Osteocyte (in vitro differentiated cells): ENCODE results near the gene CGB2. TPM values are rescaled to one million over a fixed set of nuclear protein-coding genes. Genes with fewer than 3 reads are reported as not detected.

Experiments used
- DNase-seq: peaks from one replicate; pipeline ENCODE4 v3.0.0; 2021; ENCODE audit warnings: mixed read lengths; ENCODE audit not compliant: unreplicated experiment; ENCODE audit errors: extremely low spot score
- H3K27ac Mint-ChIP-seq: one replicate; pipeline ENCODE4 v1.8.0; 2021; ENCODE audit warnings: mild to moderate bottlenecking, mixed read lengths; ENCODE audit not compliant: unreplicated experiment
- H3K27me3 Mint-ChIP-seq: one replicate; pipeline ENCODE4 v1.8.0; 2021; ENCODE audit warnings: mixed read lengths; ENCODE audit not compliant: unreplicated experiment
- H3K36me3 Mint-ChIP-seq: one replicate; pipeline ENCODE4 v1.8.0; 2021; ENCODE audit warnings: mixed read lengths; ENCODE audit not compliant: unreplicated experiment
- H3K4me1 Mint-ChIP-seq: one replicate; pipeline ENCODE4 v1.8.0; 2021; ENCODE audit warnings: mixed read lengths; ENCODE audit not compliant: unreplicated experiment
- H3K4me3 Mint-ChIP-seq: one replicate; pipeline ENCODE4 v1.8.0; 2021; ENCODE audit warnings: mild to moderate bottlenecking, moderate library complexity, mixed read lengths; ENCODE audit not compliant: unreplicated experiment
- H3K9me3 Mint-ChIP-seq: one replicate; pipeline ENCODE4 v1.8.0; 2021; ENCODE audit warnings: mixed read lengths; ENCODE audit not compliant: unreplicated experiment
- CTCF ChIP-seq: fragments of 200-600 bp; sonication (generic); IDR thresholded peaks from 2 replicates; pipeline ENCODE4 v1.5.0; 2021; ENCODE audit warnings: antibody characterized with exemption, mild to moderate bottlenecking, moderate library complexity
- total RNA-seq: library from RNA; stranded (reverse); gene quantifications from 2 replicates; pipeline ENCODE4 v1.2.1, GENCODE V29; 2021

Gene CGB2
- total RNA-seq, 1 donor from 2014 or later, result not detected

DNA sequence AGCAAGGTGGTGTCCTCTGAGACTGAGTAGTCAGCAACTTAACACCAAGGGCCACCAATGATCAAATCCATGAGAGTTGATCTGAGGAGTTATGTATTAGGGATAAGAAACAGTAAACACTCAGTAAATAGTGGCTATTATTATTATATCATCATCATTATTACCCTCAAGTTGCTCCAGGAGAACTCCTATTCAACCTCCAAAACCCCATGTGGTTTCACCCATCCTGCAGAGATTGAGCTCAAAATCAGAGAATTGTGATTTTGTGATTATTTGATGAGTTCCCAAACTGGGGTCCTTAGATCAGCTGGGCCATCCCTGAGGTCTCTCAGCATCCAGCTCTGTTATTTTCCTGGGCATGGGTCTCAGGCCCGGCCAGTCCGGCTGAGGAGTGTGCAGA is 29.3 kb downstream of the CGB2 start:
- no peak for DNase-seq
- TF ChIP-seq CTCF, result no peak
- H3K27ac Mint-ChIP-seq, result no peak overlapping the region
- H3K4me1 Mint-ChIP-seq, result peaks cover 20% of the 10 kb centered on the region
- no peak overlapping the region for H3K4me3 Mint-ChIP-seq
- peaks cover 12% of the 10 kb centered on the region for H3K27me3 Mint-ChIP-seq
- no peaks in the 10 kb centered on the region for H3K36me3 Mint-ChIP-seq
- no peaks in the 10 kb centered on the region for H3K9me3 Mint-ChIP-seq

DNA sequence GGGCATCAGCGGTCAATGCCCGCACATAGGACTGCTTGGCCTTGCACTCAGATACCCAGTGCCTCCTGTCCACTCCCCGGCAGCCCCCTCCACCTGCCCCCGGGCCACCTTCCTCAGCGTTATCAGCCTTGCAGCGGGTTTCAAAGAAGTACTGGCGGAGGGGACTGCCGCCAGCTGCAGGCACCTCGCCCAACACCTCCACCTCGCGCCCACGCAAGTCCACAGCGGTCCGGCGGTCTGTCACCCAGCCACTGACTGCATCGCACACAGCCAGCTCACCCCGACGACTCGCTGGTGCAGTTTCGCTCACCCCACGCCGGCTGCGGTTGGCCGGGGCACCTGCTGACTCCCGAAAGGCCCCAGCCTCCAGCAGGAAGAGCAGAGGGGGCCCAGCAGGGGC is 29.8 kb downstream of the CGB2 start:
- DNase-seq, result no peak
- peaks cover 16% of the 10 kb centered on the region for H3K27me3 Mint-ChIP-seq
- H3K4me3 Mint-ChIP-seq, result no peak overlapping the region
- peaks cover 18% of the 10 kb centered on the region for H3K4me1 Mint-ChIP-seq
- no peak overlapping the region for H3K27ac Mint-ChIP-seq
- no peaks in the 10 kb centered on the region for H3K36me3 Mint-ChIP-seq
- H3K9me3 Mint-ChIP-seq, result no peaks in the 10 kb centered on the region
- TF ChIP-seq CTCF, result no peak

DNA sequence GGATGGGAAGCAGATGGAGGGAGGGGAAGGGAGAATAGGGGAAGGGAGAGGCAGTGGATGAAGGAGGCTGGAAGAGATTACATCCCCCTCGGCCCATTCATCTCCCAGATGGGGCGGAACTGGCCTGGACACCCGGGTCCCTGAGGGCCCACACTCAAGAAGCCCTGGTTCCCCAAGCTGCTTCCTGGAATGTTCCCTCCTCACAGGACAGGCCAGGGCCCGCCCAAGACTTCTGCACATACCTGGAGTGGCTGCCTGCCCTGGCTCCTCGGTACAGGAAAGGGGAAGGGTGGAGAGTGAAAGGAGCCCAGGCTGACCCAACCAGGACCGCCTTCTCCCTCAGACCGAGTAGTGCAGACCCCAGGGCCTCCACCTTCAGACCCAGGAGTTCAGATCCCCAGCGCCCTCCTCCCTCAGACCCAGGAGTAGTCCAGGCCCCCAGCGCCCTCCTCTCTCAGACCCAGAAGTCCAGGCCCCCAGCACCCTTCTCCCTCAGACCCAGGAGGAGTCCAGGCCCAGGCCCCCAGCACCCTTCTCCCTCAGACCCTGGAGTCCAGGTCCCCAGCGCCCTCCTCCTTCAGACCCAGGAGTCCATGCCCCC is 32.4 kb downstream of the CGB2 start:
- no peak for TF ChIP-seq CTCF
- DNase-seq, result no peak
- H3K9me3 Mint-ChIP-seq, result peaks cover under 1% of the 10 kb centered on the region
- H3K27ac Mint-ChIP-seq, result no peak overlapping the region
- peak overlapping the region; percentile 45 for H3K4me3 Mint-ChIP-seq
- H3K36me3 Mint-ChIP-seq, result no peaks in the 10 kb centered on the region
- peaks cover 32% of the 10 kb centered on the region for H3K27me3 Mint-ChIP-seq
- H3K4me1 Mint-ChIP-seq, result peaks cover 7% of the 10 kb centered on the region

- TF ChIP-seq CTCF, result no peak
- peaks cover 38% of the 10 kb centered on the region for H3K27me3 Mint-ChIP-seq
- peaks cover 7% of the 10 kb centered on the region for H3K4me1 Mint-ChIP-seq
- H3K4me3 Mint-ChIP-seq, result peak within 1 kb of the TSS; percentile 45
- peaks cover 7% of the 10 kb centered on the region for H3K9me3 Mint-ChIP-seq
- H3K36me3 Mint-ChIP-seq, result no peaks in the 10 kb centered on the region
- no peak for DNase-seq
- H3K27ac Mint-ChIP-seq, result peak within 1 kb of the TSS; percentile 54
These were observed 33.3 kb downstream of the CGB2 start, which contains the start of gene NTF4 for GRCh38 chr19:49064768-49065611. NTF4 (minus strand) TSS chr19:49064818; CDS start chr19:49061997, 2,821 bp downstream.

- Mint-ChIP-seq H3K4me1 (peaks cover 7% of the 10 kb centered on the region), H3K4me3 (no peak overlapping the region), H3K27ac (no peak overlapping the region), H3K9me3 (peaks cover 7% of the 10 kb centered on the region), H3K36me3 (no peaks in the 10 kb centered on the region), H3K27me3 (peaks cover 46% of the 10 kb centered on the region)
- no peak for TF ChIP-seq CTCF
- no peak for DNase-seq
These were observed 34.3 kb downstream of the CGB2 start for GRCh38 chr19:49065905-49066512.
